Gastrocnemius medialis (tissue), 4 donors: ENCODE data around the gene FGFR4.

Experiments used
- POLR2A ChIP-seq, 2 donors: fragments of 450-650 bp; IDR thresholded peaks; one replicate each; pipeline ENCODE4 v1.6.1; 2017; ENCODE audit warnings: antibody characterized with exemption in 2 of 2, mild to moderate bottlenecking in 2 of 2, moderate library complexity in 2 of 2
- TF ChIP-seq, protein P1 (sequence below), 5 experiments: fragments of 450-650 bp in 3 of 5; fragments of 200-600 bp in 2 of 5; sonication (generic) in 2 of 5; IDR thresholded peaks in 4 of 5; conservative IDR thresholded peaks in 1 of 5; 1 replicate in 4 of 5; 2 replicates in 1 of 5; pipeline ENCODE4 v1.5.1; 2016 to 2019; ENCODE audit warnings: antibody characterized with exemption in 5 of 5, mild to moderate bottlenecking in 3 of 5, moderate library complexity in 3 of 5

DNA sequence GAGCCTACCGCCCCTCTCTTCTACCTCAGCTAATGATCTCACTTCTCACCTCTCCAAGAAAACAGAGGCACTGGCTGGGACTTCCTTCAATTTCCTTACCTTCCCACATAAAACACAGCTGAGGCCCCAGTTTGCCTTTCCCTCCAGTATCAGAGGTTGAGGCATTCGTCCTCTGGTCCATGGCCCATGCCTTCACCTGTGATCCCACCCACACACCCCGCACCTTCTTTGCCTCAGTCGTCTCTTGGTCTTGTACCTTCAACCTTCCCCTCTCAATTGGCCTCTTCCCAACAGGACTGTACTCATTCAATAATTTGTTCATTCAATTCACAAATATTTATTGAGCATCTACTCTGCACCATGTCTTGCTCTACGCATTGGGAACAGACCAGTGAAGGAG is 35.9 kb downstream of the FGFR4 start:
- TF ChIP-seq POLR2A (IDR thresholded peaks at IDR 0.05): no peak
- TF ChIP-seq, protein P1, sequence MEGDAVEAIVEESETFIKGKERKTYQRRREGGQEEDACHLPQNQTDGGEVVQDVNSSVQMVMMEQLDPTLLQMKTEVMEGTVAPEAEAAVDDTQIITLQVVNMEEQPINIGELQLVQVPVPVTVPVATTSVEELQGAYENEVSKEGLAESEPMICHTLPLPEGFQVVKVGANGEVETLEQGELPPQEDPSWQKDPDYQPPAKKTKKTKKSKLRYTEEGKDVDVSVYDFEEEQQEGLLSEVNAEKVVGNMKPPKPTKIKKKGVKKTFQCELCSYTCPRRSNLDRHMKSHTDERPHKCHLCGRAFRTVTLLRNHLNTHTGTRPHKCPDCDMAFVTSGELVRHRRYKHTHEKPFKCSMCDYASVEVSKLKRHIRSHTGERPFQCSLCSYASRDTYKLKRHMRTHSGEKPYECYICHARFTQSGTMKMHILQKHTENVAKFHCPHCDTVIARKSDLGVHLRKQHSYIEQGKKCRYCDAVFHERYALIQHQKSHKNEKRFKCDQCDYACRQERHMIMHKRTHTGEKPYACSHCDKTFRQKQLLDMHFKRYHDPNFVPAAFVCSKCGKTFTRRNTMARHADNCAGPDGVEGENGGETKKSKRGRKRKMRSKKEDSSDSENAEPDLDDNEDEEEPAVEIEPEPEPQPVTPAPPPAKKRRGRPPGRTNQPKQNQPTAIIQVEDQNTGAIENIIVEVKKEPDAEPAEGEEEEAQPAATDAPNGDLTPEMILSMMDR (IDR thresholded peaks at IDR 0.05 in 4 of 5, conservative IDR thresholded peaks at IDR 0.05 in 1 of 5): no peak
